ENCODE measurements around the gene QSOX2. TPM values are rescaled to one million over a fixed set of nuclear protein-coding genes. Genes with fewer than 3 reads are reported as not detected.

The QSOX2 gene
- total and polyA plus RNA-seq, 10 donors: 12.3 to 20.3 (median 16.9) TPM

DNA sequence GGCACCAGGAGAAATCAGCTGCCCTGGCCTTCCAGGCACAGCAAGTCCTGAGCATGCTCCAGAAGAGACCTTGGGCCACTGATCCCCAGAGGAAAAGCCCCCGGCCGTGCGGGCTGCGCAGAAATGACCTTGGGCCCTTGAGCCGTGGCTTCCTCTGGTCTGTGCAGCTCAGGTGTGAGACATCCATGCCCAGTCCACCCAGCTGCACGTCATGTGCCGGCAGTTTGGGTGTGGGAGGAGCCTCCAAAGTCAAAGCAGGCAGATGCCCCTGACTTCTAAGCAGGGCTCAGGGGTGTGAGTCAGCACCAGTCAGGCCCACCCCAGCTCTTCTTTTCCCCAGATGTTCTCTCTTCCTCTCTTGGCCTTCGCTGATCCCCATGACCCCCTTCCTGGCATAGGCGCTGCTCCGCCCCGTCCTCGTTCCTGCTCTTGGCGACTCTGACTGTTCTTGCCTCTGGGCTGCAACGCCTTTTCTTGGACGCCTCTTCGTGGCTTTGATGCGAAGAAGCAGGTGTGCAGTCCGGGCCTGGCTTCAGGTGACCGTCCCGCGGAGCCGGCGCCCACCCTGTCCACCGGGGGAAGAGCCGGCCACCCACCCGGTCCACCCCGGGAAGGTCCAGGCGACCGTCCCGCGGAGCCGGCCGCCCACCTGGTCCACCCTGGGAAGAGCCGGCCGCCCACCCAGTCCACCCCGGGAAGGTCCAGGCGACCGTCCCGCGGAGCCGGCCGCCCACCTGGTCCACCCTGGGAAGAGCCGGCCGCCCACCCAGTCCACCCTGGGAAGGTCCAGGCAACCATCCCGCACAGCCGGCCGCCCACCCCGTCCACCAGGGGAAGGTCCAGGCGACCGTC, 5.9 kb upstream of the QSOX2 start:
- Histone ChIP-seq H3K4me3 (no peak overlapping the region), H3K9me3 (no peaks in the 10 kb centered on the region), H3K36me3 (no peaks in the 10 kb centered on the region), H3K27me3 (replicated peaks in 1 of 7) (peaks cover 0 to 8% (median 0%) of the 10 kb centered on the region in 7 donors), H3K27ac (no peak overlapping the region), H3K4me1 (peaks cover 0 to 20% (median 7%) of the 10 kb centered on the region in 6 donors)
- 72 to 87% (median 81%) methylated on average over 27 to 50 of the region's 50 CpGs for WGBS, 5 donors
- intact Hi-C loops (cut with DNase I; ENCODE audit: low total_unique reads): no loop called here
- no peak for DNase-seq
- no peak for TF ChIP-seq POLR2A (IDR thresholded peaks at IDR 0.05)
- TF ChIP-seq, protein P1, sequence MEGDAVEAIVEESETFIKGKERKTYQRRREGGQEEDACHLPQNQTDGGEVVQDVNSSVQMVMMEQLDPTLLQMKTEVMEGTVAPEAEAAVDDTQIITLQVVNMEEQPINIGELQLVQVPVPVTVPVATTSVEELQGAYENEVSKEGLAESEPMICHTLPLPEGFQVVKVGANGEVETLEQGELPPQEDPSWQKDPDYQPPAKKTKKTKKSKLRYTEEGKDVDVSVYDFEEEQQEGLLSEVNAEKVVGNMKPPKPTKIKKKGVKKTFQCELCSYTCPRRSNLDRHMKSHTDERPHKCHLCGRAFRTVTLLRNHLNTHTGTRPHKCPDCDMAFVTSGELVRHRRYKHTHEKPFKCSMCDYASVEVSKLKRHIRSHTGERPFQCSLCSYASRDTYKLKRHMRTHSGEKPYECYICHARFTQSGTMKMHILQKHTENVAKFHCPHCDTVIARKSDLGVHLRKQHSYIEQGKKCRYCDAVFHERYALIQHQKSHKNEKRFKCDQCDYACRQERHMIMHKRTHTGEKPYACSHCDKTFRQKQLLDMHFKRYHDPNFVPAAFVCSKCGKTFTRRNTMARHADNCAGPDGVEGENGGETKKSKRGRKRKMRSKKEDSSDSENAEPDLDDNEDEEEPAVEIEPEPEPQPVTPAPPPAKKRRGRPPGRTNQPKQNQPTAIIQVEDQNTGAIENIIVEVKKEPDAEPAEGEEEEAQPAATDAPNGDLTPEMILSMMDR (IDR thresholded peaks at IDR 0.05 in 8 of 11, conservative IDR thresholded peaks at IDR 0.05 in 3 of 11): no peak
- TF ChIP-seq POLR2AphosphoS5 (IDR thresholded peaks at IDR 0.05): no peak

- intact Hi-C loops (cut with DNase I; ENCODE audit: low total_unique reads): no loop called here
- Histone ChIP-seq H3K36me3 (no peaks in the 10 kb centered on the region), H3K4me1 (peaks cover 0 to 26% (median 12%) of the 10 kb centered on the region in 6 donors), H3K9me3 (no peaks in the 10 kb centered on the region), H3K27ac (no peak overlapping the region), H3K4me3 (no peak overlapping the region), H3K27me3 (replicated peaks in 1 of 7) (peaks cover 0 to 8% (median 0%) of the 10 kb centered on the region in 7 donors)
- DNase-seq: no peak
- TF ChIP-seq POLR2A (IDR thresholded peaks at IDR 0.05): no peak
- TF ChIP-seq, protein P1 (IDR thresholded peaks at IDR 0.05 in 8 of 11, conservative IDR thresholded peaks at IDR 0.05 in 3 of 11): no peak
- TF ChIP-seq POLR2AphosphoS5 (IDR thresholded peaks at IDR 0.05): no peak
- WGBS, 5 donors: 65 to 80% (median 68%) methylated on average over 2 to 10 of the region's 10 CpGs
Measured at GRCh38 chr9:136250676-136251075, 5.1 kb upstream of the QSOX2 start.

GRCh38 chr9:136249877-136250559, 4.4 kb upstream of the QSOX2 start:
- Histone ChIP-seq H3K27me3 (replicated peaks in 1 of 7) (peaks cover 0 to 8% (median 0%) of the 10 kb centered on the region in 7 donors), H3K4me1 (peaks cover 0 to 24% (median 12%) of the 10 kb centered on the region in 6 donors), H3K27ac (no peak overlapping the region), H3K4me3 (no peak overlapping the region), H3K9me3 (no peaks in the 10 kb centered on the region), H3K36me3 (no peaks in the 10 kb centered on the region)
- intact Hi-C loops (cut with DNase I; ENCODE audit: low total_unique reads): no loop called here
- DNase-seq: no peak
- no peak for TF ChIP-seq POLR2A (IDR thresholded peaks at IDR 0.05)
- TF ChIP-seq, protein P1 (IDR thresholded peaks at IDR 0.05 in 8 of 11, conservative IDR thresholded peaks at IDR 0.05 in 3 of 11): no peak
- TF ChIP-seq POLR2AphosphoS5 (IDR thresholded peaks at IDR 0.05): no peak
- WGBS, 5 donors: 75 to 84% (median 79%) methylated on average over 27 to 30 of the region's 30 CpGs
